Stromal cell of bone marrow (primary cell): ENCODE results near the gene IFT80.
A peak's percentile ranks its signal among the peaks of the same experiment; 100 is the strongest.
"Not testable (repeated sequence)": the region's sequence is repeated elsewhere in the genome, so short reads cannot be mapped to it uniquely, and the experiment has no call there.

Source experiments
- DNase-seq: peaks from one replicate; pipeline ENCODE4 v3.0.0-alpha.2; 2012; ENCODE audit warnings: low read depth

IFT80 gene

GRCh38 chr3:160362896-160363295, 36.1 kb downstream of the IFT80 start:
- DNase-seq: not testable (repeated sequence)

GRCh38 chr3:160355826-160356225, 43.2 kb downstream of the IFT80 start:
- no peak for DNase-seq

DNA sequence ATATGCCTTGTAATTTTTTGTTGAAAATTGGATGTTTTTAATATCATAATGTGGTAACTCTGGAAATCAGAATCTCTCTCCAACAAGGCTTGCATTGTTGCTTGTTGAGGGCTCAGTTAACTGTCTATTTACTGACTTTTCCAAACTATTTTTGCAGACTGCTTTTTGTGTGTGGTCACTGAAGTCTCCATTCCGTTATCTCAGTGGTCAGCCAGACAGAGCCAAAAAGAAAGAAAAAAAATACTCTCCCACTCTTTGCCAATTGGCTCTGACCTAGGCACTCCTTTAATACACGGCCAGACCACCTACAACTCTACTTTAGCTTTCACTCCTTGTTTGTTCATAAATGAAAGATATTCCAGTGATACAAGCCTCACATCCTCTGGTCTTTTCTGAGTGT, 52.5 kb downstream of the IFT80 start:
- DNase-seq: no peak

GRCh38 chr3:160343132-160343531, 55.9 kb downstream of the IFT80 start:
- peak; percentile 13 for DNase-seq

- DNase-seq: no peak
These were observed 58.7 kb downstream of the IFT80 start for GRCh38 chr3:160340351-160340750.

GRCh38 chr3:160331127-160331937, 67.7 kb downstream of the IFT80 start:
- peak; percentile 68 for DNase-seq

DNA sequence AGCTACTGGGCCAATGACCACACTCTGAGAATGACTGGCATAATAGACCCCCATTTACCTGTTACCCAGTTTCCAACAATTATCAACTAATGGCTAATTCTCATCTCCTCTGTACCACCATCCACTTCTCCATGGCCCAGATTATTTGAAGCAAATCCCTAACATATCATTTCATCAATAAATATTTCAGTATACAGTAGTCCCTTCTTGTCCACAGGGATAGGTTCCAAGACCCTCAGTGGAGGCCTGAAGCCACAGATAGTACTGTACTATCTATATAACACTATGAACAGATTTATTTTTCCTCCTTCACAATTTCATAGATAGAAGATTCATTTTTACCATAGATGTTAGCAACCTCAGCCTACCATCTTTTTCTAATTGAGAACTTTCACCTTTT, 68.3 kb downstream of the IFT80 start:
- DNase-seq: no peak

- no peak for DNase-seq
These were observed 68.9 kb downstream of the IFT80 start for GRCh38 chr3:160330109-160330508.

DNA sequence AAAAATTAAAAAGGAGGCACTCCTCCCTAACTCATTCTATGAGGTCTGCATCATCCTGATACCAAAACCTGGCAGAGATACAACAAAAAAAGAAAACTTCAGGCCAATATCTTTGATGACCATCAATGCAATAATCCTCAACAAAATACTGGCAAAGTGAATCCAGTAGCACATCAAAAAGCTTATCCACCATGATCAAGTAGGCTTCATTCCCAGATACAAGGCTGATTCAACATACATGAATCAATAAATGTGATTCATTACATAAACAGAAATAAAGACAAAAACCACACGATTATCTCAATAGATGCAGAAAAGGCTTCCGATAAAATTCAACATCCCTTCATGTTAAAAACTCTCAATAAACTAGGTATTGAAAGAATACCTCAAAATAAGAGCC, 72.7 kb downstream of the IFT80 start:
- DNase-seq: not testable (repeated sequence)

DNA sequence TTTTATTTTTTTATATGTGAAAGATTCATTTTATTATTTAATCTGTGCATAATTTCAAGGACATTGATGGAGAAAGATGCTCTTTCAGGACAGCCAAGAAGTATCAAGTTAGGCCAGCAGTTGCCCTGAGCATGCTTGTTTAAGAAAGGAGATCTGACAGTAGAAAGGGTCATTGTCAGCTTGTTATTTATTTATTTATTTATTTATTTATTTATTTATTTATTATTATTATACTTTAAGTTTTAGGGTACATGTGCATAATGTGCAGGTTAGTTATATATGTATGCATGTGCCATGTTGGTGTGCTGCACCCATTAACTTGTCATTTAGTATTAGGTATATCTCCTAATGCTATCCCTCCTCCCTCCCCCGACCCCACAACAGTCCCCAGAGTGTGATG, 77.2 kb downstream of the IFT80 start:
- DNase-seq: not testable (repeated sequence)

DNA sequence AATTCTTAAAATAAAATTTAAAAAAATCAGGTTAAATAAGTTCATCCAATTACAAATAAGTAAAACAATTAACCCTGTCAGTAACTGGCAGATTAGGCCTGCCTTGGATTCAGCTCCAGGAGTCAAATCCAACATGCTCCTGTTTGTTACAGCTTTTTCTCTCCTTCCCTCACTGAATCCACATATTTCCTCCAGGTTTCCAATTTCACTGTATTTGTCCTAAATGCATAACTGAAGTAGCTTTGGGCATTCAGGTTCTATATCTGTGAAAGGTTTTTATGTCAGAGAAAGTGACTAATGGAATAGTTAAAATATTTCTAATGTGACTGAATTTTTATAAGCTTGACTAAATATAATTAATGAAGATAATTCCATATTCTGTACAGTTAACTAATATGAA, 79.7 kb downstream of the IFT80 start:
- no peak for DNase-seq

GRCh38 chr3:160314995-160315394, 84.0 kb downstream of the IFT80 start:
- no peak for DNase-seq

DNA sequence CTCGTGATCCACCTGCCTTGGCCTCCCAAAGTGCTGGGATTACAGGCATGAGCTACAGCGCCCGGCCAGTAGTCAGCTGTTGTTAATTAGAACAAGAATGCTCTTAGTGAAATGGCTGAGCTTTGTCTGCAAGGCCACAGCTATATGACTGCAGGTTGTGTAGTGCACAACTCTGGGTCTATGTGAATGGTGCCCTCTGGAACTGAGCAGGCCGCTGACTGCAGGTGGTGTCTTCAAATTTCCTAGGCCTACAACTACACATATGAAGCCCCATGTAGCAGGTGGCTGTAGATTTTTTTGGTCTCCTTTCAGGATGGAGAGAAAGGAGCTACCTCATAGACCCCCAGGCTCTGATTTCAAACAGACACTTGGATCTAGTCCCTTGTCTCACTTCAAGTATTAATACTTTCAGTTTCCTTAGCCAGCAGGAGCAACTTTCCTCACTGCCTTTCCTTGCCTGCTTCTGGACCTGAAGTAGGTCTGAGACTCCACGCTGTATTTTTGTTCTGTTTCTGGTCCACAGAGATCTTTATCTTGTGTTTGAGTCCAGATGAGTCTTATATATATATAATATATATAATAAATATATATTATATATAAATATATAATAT, 86.9 kb downstream of the IFT80 start:
- DNase-seq: no peak

DNA sequence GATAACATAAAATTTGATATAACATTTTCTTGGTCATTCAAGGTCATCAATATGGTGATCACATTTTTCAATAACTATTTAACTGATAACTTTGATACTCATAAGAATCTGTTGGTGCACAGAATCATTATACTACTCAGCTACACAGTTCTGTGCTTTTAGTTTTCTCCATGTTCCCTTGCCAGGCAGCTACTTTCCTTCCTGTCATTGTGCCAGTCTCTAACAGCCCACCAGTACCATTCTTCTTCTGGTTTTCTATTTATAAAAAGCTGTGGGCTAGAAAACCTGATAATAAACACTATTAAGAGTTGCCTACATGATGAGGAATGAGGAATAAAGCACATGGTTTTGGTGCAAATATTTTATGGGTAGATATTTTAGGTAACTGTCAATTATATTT, 96.2 kb downstream of the IFT80 start:
- DNase-seq: no peak

DNA sequence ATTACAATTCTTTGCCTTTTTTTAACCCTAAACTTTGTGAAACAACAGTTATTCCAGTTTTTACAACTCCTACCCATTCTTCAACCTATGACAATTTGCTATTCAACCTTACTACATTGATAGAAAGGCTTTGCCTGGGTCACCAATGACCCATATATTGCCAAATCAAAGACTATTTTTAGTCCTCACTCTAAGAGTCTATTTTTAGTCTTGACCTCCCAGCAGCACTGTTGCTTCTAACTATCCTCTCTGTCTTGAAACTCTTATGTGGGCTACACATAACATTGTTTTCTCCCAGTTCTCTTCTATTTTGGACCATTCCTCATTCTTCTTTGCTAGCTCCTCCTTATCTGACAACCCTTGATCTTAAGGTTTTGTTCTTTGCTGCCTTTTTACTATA, 102.4 kb downstream of the IFT80 start:
- peak; percentile 18 for DNase-seq

GRCh38 chr3:160291909-160292299, 107.1 kb downstream of the IFT80 start:
- DNase-seq: no peak

GRCh38 chr3:160291290-160291908, 107.6 kb downstream of the IFT80 start:
- no peak for DNase-seq

DNA sequence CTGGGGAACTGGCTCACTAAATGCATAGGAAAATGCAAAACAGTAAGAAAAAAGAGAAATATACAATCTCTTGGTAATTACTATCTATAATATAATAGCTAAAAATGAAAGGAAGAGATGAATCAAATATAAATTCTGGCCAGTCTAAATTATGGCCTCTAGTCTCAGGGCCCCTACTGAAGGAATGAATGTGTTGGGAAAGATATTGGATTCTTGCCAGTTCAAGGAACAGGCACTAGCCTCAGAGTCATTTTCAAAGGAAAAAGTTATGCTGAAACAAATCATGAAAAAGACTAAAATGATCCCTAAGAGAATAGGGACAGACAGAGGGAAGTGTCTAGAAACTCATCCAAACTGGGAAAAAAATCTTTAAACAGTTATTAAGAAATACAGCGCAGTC, 111.4 kb downstream of the IFT80 start:
- no peak for DNase-seq

GRCh38 chr3:160286231-160286630, 112.8 kb downstream of the IFT80 start:
- DNase-seq: no peak

DNA sequence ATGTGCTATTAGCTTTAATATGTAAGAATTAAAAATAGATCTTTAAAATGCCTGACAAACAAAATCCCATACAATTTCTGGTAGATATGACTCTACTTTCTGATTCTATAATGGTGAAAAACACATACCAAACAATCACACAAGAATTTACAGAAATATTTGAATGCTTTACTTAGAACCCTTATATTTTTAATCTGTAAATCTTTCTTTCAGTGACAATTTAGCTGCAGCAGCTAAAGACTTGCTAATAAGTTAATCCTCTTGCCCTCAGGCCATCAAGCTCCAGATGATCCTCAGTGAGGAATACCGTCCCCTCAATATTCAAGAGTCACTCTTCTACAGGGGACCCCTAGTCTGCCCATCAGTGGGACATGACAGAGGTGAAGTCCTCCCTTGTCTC, 118.2 kb downstream of the IFT80 start:
- DNase-seq: no peak

- DNase-seq: no peak
These were observed 119.4 kb downstream of the IFT80 start for GRCh38 chr3:160279657-160280056.

GRCh38 chr3:160278210-160278609, 120.8 kb downstream of the IFT80 start:
- DNase-seq: no peak

DNA sequence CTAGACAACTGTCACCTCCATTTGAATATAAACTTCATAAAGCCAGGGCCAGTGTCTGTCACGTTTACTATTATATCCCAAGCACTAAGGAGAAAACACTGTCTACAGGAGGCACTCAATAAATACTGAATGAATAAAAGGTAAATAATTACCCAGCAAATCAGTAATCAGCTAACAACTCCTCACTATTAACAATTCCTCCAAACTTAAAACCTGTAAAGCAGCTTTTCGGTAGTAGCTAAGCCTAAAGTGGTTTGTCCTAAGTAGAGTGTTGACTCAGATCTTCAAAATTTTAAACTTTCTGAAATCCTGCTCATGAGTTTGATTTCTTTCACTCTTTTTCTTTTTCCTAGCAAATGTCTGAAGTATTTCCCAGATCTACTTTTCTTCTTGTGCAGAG, 133.9 kb downstream of the IFT80 start:
- DNase-seq: no peak
